Thyroid gland (tissue), 4 donors: Measurements from ENCODE around the gene KIFC3.

Source experiments
- POLR2A ChIP-seq, 2 donors: fragments of 450-650 bp; IDR thresholded peaks; one replicate each; pipeline ENCODE4 v1.6.1; 2017; ENCODE audit warnings: antibody characterized with exemption in 2 of 2, mild to moderate bottlenecking in 2 of 2, moderate library complexity in 1 of 2
- TF ChIP-seq, protein P1 (sequence below), 6 experiments: fragments of 200-600 bp in 3 of 6; fragments of 450-650 bp in 3 of 6; sonication (generic) in 3 of 6; IDR thresholded peaks; one replicate each; pipeline ENCODE4 v1.5.1; 2016 to 2019; ENCODE audit warnings: antibody characterized with exemption in 6 of 6, mild to moderate bottlenecking in 2 of 6, inconsistent platforms in 1 of 6, moderate library complexity in 1 of 6

DNA sequence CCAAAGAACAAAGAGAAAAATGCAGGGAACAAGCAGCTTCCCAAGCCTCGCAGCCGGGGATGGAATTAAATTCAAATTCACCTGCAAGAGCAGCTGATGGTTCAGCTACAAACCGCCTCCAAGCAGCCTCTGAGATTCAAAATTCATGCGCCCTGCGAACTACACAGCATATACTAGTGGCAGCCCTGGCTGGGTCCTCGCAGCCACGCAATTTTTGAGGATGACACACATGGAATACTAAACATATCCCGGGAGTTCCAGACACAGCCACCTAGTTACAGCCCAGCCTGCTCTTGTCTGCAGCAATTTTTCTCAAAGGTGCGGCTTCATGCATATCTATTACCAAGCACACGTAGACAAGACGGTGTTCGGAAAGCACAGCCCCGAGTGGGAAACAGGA is 35.9 kb upstream of the KIFC3 start:
- TF ChIP-seq, protein P1, sequence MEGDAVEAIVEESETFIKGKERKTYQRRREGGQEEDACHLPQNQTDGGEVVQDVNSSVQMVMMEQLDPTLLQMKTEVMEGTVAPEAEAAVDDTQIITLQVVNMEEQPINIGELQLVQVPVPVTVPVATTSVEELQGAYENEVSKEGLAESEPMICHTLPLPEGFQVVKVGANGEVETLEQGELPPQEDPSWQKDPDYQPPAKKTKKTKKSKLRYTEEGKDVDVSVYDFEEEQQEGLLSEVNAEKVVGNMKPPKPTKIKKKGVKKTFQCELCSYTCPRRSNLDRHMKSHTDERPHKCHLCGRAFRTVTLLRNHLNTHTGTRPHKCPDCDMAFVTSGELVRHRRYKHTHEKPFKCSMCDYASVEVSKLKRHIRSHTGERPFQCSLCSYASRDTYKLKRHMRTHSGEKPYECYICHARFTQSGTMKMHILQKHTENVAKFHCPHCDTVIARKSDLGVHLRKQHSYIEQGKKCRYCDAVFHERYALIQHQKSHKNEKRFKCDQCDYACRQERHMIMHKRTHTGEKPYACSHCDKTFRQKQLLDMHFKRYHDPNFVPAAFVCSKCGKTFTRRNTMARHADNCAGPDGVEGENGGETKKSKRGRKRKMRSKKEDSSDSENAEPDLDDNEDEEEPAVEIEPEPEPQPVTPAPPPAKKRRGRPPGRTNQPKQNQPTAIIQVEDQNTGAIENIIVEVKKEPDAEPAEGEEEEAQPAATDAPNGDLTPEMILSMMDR (IDR thresholded peaks at IDR 0.05): no peak
- no peak for TF ChIP-seq POLR2A (IDR thresholded peaks at IDR 0.05)
